Measurements from ENCODE around the gene DCTN3.

The DCTN3 gene

GRCh38 chr9:34624475-34625185, 4.3 kb upstream of the DCTN3 start:
- FAIRE-seq (no peak), DNase-seq (ENCODE audit: low spot score) (no peak)

GRCh38 chr9:34623374-34624235, 3.3 kb upstream of the DCTN3 start:
- no peak for FAIRE-seq
- DNase-seq (ENCODE audit: low spot score), result no peak

GRCh38 chr9:34615132-34615531, 5.2 kb downstream of the DCTN3 start:
- DNase-seq (ENCODE audit: low spot score) (no peak), FAIRE-seq (no peak)

GRCh38 chr9:34612788-34613390, 7.4 kb downstream of the DCTN3 start:
- no peak for FAIRE-seq

GRCh38 chr9:34611811-34612787, 8.2 kb downstream of the DCTN3 start, which contains the start of gene RPP25L:
Gene RPP25L (minus strand): TSS chr9:34612097. CDS start chr9:34611296, 801 bp downstream.
- no peak for FAIRE-seq
- DNase-seq (ENCODE audit: low spot score), result peak; percentile 49

More at GRCh38 chr9:34612788-34613390, 7.4 kb downstream of the DCTN3 start:
- DNase-seq (ENCODE audit: low spot score), result peak; percentile 38

GRCh38 chr9:34611251-34611810, 9.0 kb downstream of the DCTN3 start:
- DNase-seq (ENCODE audit: low spot score) (no peak), FAIRE-seq (no peak)

- DNase-seq (ENCODE audit: low spot score), result no peak
- FAIRE-seq, result no peak
Observed at GRCh38 chr9:34610434-34611206, 9.7 kb downstream of the DCTN3 start.

GRCh38 chr9:34607331-34607730, 13.0 kb downstream of the DCTN3 start:
- FAIRE-seq, result no peak
- no peak for DNase-seq (ENCODE audit: low spot score)

GRCh38 chr9:34606905-34607304, 13.4 kb downstream of the DCTN3 start:
- DNase-seq (ENCODE audit: low spot score) (no peak), FAIRE-seq (no peak)

- DNase-seq (ENCODE audit: low spot score) (no peak), FAIRE-seq (no peak)
Observed at GRCh38 chr9:34606190-34606589, 14.1 kb downstream of the DCTN3 start.

- FAIRE-seq (no peak), DNase-seq (ENCODE audit: low spot score) (peak; percentile 35)
Observed at GRCh38 chr9:34603610-34604231, 16.6 kb downstream of the DCTN3 start.

GRCh38 chr9:34601937-34602573, 18.2 kb downstream of the DCTN3 start:
- FAIRE-seq (no peak), DNase-seq (ENCODE audit: low spot score) (no peak)

- DNase-seq (ENCODE audit: low spot score) (no peak), FAIRE-seq (no peak)
Observed at GRCh38 chr9:34600908-34601307, 19.4 kb downstream of the DCTN3 start.

- FAIRE-seq, result no peak
- DNase-seq (ENCODE audit: low spot score), result no peak
Observed at GRCh38 chr9:34599546-34599945, 20.7 kb downstream of the DCTN3 start.

GRCh38 chr9:34594177-34594576, 26.1 kb downstream of the DCTN3 start:
- FAIRE-seq (no peak), DNase-seq (ENCODE audit: low spot score) (no peak)

GRCh38 chr9:34592895-34593601, 27.2 kb downstream of the DCTN3 start:
- FAIRE-seq (no peak), DNase-seq (ENCODE audit: low spot score) (no peak)

GRCh38 chr9:34591917-34592866, 28.1 kb downstream of the DCTN3 start:
- FAIRE-seq (no peak), DNase-seq (ENCODE audit: low spot score) (no peak)
